ENCODE results near the gene SLC38A10. TPM values are rescaled to one million over a fixed set of nuclear protein-coding genes. Genes with fewer than 3 reads are reported as not detected.

Gene SLC38A10
- total and polyA plus RNA-seq, 8 donors = 72.8 to 190 (median 96.9) TPM

- FAIRE-seq = no peak
- Histone ChIP-seq H3K9me3 (no peaks in the 10 kb centered on the region), H3K27me3 (no peaks in the 10 kb centered on the region), H3K36me3 (no peaks in the 10 kb centered on the region), H3K4me1 (peaks cover 29 to 50% (median 34%) of the 10 kb centered on the region in 3 donors), H3K27ac (peak overlapping the region; percentile 60 to 98 (median 96)), H3K4me3 (no peak overlapping the region)
- ATAC-seq = peak; percentile 42 to 73 (median 68)
- peak; percentile 85 to 91 (median 88) for DNase-seq
- intact Hi-C loops (cut with DNase I) = no loop called here
- TF ChIP-seq CTCF (IDR thresholded peaks at IDR 0.05) = no peak
- WGBS, 2 donors = 27 to 33% methylated on average over 14 of the region's 14 CpGs
Measured at GRCh38 chr17:81337476-81337879, 42.4 kb upstream of the SLC38A10 start.

GRCh38 chr17:81336930-81337325 lies 41.8 kb upstream of the SLC38A10 start:
- peak in 4 of 6 donors; percentile 42 to 77 (median 58) for DNase-seq
- WGBS, 2 donors = 4 to 48% methylated on average over 3 to 8 of the region's 8 CpGs
- no peaks in the 10 kb centered on the region for H3K36me3 ChIP-seq
- ATAC-seq = no peak
- FAIRE-seq = no peak
- H3K4me1 ChIP-seq = peaks cover 29 to 50% (median 34%) of the 10 kb centered on the region in 3 donors
- peak overlapping the region; percentile 60 to 85 (median 80) for H3K27ac ChIP-seq
- H3K4me3 ChIP-seq = no peak overlapping the region
- no peaks in the 10 kb centered on the region for H3K9me3 ChIP-seq
- no peaks in the 10 kb centered on the region for H3K27me3 ChIP-seq
- intact Hi-C loops (cut with DNase I) = no loop called here
- no peak for TF ChIP-seq CTCF (IDR thresholded peaks at IDR 0.05)

GRCh38 chr17:81336296-81336929 lies 41.3 kb upstream of the SLC38A10 start:
- intact Hi-C loops (cut with DNase I) = no loop called here
- DNase-seq (peak in 3 of 6 donors; percentile 37 to 44 (median 39)), ATAC-seq (no peak), FAIRE-seq (no peak)
- WGBS, 2 donors = 93 to 96% methylated on average over 7 of the region's 7 CpGs
- Histone ChIP-seq H3K4me3 (no peak overlapping the region), H3K9me3 (no peaks in the 10 kb centered on the region), H3K36me3 (no peaks in the 10 kb centered on the region), H3K4me1 (peaks cover 29 to 50% (median 34%) of the 10 kb centered on the region in 3 donors), H3K27me3 (no peaks in the 10 kb centered on the region), H3K27ac (peak overlapping the region; percentile 60 to 85 (median 80))
- no peak for TF ChIP-seq CTCF (IDR thresholded peaks at IDR 0.05)

GRCh38 chr17:81335773-81336157 lies 40.7 kb upstream of the SLC38A10 start:
- 69 to 74% methylated on average over 9 of the region's 9 CpGs for WGBS, 2 donors
- no peak for TF ChIP-seq CTCF (IDR thresholded peaks at IDR 0.05)
- FAIRE-seq (no peak), ATAC-seq (peak in 1 of 4 donors; percentile 2), DNase-seq (peak in 3 of 6 donors; percentile 51 to 75 (median 60))
- intact Hi-C loops (cut with DNase I) = no loop called here
- Histone ChIP-seq H3K27me3 (no peaks in the 10 kb centered on the region), H3K27ac (peak overlapping the region in 3 of 4 donors; percentile 12 to 55 (median 42)), H3K4me3 (no peak overlapping the region), H3K4me1 (peaks cover 28 to 50% (median 33%) of the 10 kb centered on the region in 3 donors), H3K9me3 (no peaks in the 10 kb centered on the region), H3K36me3 (no peaks in the 10 kb centered on the region)
